GM10266 (cell line): ENCODE results near the gene DIP2A.

Source experiments
- DNase-seq: peaks from one replicate; pipeline ENCODE4 v3.0.0; 2012; ENCODE audit errors: extremely low spot score
- TF ChIP-seq, protein P1 (sequence below): IDR thresholded peaks from 2 replicates; pipeline ENCODE4 v1.5.1; 2012; ENCODE audit warnings: mild to moderate bottlenecking, low read depth; ENCODE audit not compliant: control insufficient read depth, insufficient read depth; ENCODE audit errors: missing control alignments

DIP2A gene

GRCh38 chr21:46426313-46427046 lies 32.2 kb upstream of the DIP2A start:
- no peak for DNase-seq
- TF ChIP-seq, protein P1, sequence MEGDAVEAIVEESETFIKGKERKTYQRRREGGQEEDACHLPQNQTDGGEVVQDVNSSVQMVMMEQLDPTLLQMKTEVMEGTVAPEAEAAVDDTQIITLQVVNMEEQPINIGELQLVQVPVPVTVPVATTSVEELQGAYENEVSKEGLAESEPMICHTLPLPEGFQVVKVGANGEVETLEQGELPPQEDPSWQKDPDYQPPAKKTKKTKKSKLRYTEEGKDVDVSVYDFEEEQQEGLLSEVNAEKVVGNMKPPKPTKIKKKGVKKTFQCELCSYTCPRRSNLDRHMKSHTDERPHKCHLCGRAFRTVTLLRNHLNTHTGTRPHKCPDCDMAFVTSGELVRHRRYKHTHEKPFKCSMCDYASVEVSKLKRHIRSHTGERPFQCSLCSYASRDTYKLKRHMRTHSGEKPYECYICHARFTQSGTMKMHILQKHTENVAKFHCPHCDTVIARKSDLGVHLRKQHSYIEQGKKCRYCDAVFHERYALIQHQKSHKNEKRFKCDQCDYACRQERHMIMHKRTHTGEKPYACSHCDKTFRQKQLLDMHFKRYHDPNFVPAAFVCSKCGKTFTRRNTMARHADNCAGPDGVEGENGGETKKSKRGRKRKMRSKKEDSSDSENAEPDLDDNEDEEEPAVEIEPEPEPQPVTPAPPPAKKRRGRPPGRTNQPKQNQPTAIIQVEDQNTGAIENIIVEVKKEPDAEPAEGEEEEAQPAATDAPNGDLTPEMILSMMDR: no peak

DNA sequence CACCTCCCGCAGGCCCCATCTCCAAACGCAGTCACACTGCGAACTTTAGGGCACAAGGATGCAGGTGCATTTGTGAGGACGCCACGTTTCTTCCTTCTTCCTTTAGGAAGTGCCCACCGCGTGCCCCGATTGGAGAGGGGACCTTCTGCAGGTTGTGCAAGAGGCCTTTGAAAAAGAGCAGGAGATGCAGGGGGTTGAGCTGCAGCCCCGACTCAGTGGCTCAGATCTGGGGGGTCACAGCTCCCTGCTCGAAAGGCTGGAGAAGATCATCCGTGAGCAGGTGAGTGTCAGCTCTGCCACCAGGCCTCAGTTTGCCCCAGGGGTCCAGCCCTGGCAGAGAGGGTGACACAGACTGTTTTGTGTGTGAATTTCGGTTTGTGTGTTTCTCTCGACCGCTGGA lies 31.2 kb upstream of the DIP2A start:
- TF ChIP-seq, protein P1: no peak

GRCh38 chr21:46428286-46428685 lies 30.4 kb upstream of the DIP2A start:
- TF ChIP-seq, protein P1: no peak
- no peak for DNase-seq

More for the DNA sequence above, 31.2 kb upstream of the DIP2A start:
- DNase-seq: no peak

GRCh38 chr21:46428987-46429710 lies 29.5 kb upstream of the DIP2A start:
- TF ChIP-seq, protein P1: no peak
- no peak for DNase-seq

GRCh38 chr21:46429754-46430681 lies 28.7 kb upstream of the DIP2A start:
- no peak for DNase-seq
- TF ChIP-seq, protein P1: no peak

- no peak for DNase-seq
- TF ChIP-seq, protein P1: no peak
Observed at GRCh38 chr21:46431448-46431847, 27.2 kb upstream of the DIP2A start.
